Measurements from ENCODE around the gene RTN4RL1.
"Not testable (repeated sequence)": the region's sequence is repeated elsewhere in the genome, so short reads cannot be mapped to it uniquely, and the experiment has no call there.

The RTN4RL1 gene

DNA sequence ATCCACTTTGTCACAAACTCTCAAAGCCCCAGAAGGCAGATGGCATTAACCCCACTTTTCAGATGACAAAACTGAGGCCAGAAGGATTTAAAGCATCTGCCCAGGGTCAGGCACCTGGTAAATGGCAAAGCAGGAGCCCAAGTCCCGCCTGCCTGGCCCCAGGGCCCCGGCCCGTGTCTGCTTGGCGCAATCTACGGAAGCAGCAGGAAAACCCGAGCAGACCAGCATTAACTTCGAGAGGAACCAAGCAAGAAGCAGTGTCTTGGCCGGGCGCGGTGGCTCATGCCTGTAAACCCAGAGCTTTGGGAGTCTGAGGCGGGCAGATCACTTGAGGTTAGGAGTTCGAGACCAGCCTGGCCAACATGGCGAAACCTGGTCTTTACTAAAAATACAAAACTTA, 21.6 kb downstream of the RTN4RL1 start:
- no peak for DNase-seq (ENCODE audit: low spot score)

DNA sequence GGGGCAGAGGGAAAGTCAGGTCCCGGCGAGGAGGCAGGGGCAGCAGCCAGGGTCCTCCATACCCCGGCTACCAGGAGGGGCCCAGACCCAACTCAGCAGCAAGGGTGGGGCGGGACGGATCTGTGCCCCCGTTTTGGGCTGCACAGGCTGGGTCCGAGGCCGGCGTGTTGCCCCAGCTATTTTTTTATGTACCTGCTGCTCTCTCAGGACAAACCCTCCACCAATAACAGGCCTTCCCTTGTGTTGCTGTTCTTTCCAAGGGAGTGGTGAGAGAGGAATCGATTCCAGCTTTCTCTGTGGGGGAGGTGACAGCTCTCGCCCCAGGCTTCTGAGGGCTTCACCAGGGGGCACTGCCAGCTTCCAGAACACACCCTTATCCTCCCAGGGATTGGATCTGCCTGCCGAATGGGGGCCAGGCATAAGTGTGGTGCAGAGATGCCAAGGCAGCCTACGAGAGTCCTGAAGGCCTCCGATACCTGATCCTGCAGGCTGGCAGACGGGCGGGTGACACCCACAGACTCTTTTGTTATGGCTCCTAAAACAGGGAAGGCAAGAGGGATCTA, 22.3 kb downstream of the RTN4RL1 start:
- no peak for DNase-seq (ENCODE audit: low spot score)

DNA sequence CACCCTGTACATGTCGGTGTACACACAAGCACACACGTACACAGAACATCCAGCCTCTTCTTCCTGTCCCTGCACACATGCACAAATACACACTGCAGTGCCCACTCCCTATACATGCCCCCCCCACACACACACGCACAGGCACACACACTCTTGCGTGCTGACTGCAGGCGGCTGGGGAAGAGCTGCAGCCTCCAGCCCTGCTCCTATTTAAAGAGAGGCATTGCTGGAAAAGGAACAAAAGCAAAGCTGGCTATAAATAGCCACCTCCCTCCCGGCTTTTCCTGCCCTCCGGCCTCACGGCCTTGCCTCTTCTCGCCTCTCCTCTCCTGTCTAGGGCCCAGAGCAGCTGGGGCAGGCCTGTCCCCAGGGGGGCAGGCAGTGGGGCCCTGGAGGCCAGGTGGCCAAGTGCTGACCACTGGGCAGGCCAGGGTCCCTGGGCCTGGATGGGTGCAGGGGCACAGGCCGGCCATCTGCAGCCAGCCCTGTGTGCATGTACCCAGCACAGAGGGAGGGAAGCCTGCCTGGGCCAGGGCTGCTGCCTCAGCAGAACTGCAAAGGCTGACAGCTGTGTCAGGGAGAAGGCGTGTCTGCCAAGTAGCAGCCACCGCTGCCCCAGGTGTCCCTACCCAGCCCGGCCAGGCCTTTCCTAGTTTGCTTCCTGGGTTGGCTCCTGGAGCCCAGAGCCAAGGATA, 25.4 kb downstream of the RTN4RL1 start:
- peak; percentile 55 for DNase-seq (ENCODE audit: low spot score)

DNA sequence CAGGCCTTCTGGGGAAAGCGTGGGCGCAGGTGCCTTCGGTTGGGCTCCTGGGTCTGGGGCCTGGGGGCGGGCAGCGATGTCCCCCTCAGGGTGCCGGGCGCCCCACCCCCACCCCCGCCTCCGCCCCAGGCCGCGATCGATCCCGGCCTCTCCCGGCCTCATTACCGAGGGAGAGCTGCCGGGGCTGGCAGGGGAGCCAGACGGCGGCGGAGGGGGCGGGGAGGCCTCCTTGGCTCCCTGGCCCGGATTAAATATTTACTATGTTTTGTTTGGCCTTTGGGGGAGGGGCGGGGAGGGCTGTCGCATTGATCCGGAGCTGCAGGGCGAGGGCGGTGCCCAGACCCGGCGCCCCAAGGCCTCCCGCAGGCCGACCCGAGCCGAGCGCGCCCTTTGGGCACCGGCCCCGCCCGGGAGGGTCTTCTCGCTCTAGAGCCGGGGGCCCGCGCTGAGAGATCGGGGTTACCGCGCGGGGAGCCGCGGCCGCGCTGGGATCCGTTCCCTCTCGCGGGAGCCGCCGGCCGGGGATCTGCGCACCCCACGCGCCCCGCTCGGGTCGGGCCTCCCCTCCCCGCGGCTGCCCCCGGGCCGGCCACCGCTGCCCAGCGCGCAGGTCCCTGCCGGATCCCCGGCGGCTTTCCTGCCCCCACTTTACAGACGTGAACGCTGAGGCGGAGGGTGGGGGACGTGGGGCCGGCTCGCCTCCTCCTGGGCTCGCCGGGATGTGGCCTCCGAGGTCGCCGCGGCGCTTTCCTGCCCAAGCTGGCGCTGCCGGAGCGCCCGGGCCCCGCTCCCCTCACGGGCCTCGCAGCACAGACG, 27.0 kb downstream of the RTN4RL1 start:
- DNase-seq (ENCODE audit: low spot score) = no peak

DNA sequence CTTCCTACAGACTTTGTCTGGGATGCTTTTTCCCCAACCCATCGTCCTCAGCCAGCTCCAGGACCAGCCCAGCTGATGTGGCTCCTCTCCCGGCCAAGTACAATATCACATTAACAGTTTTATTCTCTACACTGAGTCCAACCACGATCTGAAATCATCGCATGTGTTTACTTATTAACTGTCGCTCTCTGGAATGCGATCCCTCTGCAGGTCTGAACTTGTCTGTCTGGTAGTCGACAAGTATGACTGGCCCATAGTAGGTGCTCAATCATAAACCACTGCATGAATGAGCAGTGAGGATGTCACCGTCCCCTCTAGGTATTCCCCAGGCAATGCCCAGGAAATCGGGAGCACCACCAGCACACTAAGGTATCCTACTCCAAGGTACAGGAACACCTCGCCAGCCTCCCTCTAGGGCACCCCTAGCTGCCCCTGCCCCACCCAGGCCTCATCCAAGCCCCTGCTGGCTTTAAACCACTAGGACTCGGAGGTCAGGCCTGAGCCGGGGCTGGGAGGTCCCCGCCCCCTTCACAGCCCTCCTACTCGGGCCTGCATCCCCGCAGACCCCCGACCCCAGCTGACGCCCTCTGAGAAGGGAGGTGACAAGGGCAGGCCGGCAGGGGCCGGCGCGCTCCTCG, 27.7 kb downstream of the RTN4RL1 start:
- DNase-seq (ENCODE audit: low spot score) = no peak

DNA sequence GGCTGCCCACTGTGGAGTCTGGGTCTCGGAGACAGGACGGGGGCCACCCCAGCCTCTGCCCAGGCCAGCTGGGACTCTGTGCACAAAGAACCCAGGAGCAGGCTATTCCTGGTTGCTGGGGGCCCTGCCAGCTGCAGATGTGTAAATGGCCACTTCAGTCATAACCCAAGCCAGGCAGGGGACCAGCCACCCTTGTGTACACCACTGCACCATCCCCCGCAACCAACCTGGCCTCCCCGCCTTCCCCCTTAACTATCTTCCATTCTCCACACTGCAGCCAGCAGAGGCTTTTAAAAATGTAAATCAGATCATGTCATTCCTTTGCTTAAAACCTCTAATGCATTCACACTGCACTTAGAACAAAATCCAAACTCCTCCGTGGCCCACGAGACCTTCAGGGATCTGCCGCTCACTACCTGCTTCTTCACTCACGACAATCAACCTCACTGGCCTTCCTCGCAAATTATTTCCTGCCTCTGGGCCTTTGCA, 28.3 kb downstream of the RTN4RL1 start:
- DNase-seq (ENCODE audit: low spot score) = no peak

DNA sequence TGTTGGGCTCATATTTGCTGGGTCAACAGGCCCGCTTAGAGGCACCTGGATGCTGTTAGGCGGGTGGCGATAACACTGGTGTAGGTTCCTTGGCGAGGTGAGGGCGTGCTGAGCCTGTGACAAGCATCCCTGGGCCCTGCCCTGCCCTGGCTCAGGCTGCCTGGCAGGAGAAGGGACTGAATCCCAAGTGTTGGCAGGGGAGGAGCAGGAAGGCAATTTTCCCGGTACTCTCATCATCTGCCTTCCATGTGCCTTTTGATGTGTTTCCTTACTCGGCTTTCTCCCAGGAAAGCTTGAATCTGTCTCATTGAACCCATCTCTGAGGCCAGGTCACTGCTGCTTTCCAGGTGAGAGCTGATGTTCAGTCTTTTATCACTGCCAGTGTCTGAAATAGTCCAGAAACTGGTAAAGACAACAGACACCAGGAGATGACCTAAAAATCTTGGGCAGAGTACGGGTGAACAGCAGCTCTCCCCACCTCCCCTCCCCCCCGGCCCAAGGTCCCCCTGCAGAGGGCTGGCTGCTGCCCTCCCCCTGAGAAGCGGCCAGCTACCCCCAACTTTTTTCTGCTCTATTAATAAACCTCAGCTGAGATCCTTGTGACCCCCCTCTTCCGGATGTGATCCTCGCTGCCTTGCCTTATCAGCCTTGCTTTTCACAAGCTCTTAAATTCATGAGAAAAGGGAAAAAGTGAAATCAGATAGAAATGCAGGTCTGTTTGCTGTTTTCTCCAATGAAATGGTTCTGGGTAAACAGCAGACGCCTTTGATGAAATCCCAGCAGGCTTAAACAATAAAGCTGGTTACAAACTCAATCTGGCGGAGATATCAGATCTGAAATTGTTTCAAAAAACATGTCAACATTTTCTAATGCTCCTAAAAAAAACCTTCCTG, 29.0 kb downstream of the RTN4RL1 start:
- no peak for DNase-seq (ENCODE audit: low spot score)

DNA sequence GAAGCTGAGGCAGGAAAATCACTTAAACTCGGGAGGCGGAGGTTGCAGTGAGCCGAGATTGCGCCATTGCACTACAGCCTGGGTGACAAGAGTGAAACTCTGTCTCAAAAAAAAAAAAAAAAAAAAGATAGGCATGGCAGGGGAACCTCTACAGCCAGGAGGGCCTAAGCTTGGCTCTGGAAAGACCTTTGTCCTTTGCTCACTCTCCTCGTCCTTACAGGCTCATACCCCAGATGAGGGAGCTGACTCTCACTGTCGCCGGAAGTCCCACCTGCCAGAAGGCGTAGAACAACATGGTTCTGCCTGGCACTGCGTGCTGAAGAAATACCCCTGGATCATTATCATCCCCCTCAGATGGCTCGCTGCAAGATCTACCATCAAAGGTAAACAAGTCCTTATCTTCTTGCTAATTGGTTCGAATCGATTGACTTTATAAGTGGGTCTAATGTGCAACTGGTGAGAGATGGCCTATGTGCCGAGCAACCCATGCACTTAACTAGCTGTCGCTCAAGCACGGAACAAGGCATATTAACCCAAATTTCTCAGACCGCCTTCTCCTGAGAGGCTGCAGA, 29.7 kb downstream of the RTN4RL1 start:
- DNase-seq (ENCODE audit: low spot score) = no peak

DNA sequence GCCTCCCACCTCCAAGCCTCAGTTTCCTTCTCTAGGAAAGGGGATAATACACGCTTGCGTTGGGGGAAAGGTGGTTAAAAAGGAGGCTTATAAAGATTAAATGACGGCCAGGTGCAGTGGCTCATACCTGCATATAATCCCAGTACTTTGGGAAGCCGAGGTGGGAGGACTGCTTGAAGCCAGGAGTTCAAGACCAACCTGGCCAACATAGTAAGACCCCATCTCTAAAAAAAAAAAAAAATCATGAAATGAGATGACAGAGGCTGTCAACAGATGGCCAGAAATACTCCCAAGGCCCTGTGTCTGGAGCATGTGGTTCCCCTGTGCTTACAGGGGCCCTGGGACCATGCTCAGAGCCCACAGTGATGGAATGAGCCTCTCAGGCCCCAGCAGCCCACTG, 30.4 kb downstream of the RTN4RL1 start:
- no peak for DNase-seq (ENCODE audit: low spot score)

DNA sequence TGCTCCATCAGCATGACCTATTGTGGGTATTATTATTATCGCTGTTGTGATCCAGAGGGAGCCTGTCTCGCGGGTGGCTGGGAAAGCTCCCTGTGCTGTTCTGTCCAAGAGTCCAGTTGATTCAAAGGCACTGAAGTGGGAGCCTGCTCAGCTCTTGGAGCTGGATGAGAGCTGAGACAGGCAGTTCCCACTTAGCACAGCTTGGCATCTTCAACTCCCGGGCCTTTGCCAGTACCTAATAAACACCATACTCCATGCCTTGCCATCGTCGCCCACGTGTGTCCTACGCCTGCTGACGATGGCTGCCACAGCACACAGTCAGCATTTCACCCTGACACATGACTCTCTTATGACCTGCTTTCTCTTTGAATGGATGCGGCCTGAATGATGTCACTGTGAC, 32.6 kb downstream of the RTN4RL1 start:
- DNase-seq (ENCODE audit: low spot score) = no peak

DNA sequence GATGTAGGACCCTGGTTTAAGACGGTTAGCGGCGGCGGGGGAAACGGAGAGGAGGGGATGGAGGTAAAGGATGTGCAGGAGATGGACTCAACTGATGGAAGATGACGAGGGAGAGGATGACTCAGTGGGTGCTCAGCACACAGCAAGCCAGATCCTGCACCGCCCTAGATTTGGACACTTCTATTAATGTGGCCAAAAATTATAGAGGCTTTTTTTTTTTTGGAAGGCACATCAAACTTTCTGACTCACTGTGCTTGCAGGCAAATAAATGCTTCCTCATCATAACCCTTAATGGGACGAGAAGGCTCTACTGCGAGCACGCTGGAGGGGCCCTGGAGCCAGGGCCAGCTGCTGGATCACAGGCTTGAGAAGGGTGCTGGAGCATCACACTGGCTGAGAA, 36.0 kb downstream of the RTN4RL1 start:
- no peak for DNase-seq (ENCODE audit: low spot score)

DNA sequence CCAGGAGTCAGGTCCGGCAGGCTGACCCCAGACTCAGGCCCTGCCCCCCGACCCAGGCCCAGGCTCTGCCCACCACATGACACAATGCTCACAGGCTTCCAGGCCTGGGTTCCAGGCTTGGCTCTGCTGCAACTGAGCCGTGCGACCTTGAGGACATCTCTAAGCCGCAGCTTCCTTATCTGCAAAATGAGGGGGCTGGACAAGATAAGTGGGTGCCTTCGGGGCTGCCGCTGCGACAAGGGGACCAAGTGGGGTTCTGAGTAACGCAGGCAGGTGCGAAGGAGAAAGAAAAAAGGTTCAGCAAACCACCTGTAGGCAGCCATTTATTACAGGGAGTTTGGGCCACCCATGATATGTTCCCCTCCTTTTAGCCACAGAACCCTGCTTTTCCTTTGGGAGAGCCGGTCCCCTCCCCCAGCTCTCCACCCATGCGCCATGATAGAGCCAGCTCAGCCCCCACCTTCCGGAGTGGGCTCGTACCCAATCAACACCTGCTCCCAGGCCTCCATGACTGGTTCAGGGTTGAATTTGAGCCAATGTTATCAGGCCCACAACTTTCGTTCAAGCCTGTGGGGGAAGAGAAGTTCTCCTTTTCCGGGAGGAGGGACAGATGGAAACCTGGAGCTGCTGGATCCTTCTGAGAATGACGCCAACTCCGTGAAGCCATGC, 38.2 kb downstream of the RTN4RL1 start:
- no peak for DNase-seq (ENCODE audit: low spot score)

DNA sequence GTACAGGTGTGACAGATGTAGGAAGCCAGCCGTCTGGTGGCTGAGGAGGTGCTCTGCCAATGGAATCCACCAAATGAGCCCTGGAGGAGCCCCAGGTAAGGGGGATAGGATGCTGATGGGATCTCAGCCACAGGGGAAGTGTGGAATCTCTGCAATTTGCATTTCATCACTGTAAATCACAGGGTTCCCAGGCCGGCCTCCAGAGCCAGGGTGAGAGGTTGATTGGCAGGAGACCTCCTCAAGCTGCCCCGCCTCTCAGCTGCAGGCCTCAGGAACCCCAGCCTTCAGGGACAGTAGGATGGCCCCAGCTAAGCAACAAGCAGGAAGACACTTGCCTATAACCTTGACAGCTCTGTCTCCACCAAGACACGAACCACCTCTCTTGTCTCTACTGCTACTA, 39.4 kb downstream of the RTN4RL1 start:
- DNase-seq (ENCODE audit: low spot score) = no peak

DNA sequence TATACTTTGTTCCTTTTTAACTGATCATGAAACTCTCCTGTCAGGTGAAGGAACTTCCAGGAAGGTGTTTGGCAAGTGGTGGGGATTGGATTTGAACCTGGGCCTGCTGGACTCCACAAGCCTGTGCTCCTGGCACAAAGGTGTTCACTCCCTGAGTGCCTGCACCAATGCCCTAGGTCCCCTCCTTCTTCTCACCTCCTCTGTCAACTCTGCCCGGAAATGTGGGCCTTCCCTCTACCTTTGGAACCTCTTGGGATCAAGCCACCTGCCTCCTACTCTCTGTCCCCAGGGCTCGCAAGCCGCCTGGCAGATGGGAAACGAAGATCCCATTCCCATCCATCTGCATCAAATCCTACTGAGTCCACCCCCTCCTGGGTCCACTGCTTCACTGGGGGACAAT, 40.0 kb downstream of the RTN4RL1 start:
- DNase-seq (ENCODE audit: low spot score) = no peak

DNA sequence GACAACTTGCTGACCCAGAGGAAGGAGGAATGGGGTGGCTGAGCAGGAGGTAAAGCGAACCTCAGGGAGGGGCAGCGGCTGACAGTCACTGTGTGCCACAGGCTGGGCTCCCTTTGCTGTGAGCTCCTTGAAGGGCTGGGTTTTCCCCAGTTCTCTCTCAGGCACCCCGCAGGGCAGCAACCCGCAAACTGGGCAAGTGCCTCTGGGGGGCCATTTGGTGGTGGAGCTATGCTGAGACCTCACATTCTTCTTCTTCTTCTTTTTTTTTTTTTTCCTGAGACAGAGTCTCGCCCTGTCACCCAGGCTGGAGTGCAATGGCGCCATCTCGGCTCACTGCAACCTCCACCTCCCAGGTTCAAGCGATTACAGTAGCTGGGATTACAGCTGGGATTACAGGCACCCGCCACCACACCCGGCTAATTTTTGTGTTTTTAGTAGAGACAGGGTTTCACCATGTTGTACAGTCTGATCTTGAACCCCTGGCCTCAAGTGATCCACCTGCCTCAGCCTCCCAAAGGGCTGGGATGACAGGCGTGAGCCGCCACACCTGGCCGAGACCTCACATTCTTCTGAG, 42.3 kb downstream of the RTN4RL1 start:
- not testable (repeated sequence) for DNase-seq (ENCODE audit: low spot score)

DNA sequence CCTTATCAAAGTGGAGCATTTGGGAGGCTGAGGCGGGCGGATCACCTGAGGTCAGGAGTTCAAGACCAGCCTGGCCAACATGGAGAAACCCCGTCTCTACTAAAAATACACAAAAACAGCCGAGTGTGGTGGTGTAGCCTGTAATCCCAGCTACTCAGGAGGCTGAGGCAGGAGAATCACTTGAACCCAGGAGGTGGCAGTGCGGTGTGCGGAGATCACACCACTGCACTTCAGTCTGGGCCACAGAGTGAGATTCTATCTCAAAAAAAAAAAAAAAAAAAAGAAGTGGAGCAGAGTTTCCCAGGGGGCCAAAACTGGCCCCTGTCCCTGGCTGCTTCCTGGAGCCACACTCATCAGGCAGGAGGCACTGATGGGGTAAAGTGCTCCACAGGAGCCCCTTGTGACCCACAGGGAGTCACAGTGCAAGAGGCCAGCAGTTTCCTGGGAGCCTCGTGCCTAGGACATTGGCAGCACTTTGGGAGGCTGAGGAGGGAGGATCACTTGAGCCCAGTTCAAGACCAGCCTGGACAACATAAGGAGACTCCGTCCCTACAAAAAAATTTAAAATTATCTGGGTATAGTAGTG, 44.4 kb downstream of the RTN4RL1 start:
- no peak for DNase-seq (ENCODE audit: low spot score)

DNA sequence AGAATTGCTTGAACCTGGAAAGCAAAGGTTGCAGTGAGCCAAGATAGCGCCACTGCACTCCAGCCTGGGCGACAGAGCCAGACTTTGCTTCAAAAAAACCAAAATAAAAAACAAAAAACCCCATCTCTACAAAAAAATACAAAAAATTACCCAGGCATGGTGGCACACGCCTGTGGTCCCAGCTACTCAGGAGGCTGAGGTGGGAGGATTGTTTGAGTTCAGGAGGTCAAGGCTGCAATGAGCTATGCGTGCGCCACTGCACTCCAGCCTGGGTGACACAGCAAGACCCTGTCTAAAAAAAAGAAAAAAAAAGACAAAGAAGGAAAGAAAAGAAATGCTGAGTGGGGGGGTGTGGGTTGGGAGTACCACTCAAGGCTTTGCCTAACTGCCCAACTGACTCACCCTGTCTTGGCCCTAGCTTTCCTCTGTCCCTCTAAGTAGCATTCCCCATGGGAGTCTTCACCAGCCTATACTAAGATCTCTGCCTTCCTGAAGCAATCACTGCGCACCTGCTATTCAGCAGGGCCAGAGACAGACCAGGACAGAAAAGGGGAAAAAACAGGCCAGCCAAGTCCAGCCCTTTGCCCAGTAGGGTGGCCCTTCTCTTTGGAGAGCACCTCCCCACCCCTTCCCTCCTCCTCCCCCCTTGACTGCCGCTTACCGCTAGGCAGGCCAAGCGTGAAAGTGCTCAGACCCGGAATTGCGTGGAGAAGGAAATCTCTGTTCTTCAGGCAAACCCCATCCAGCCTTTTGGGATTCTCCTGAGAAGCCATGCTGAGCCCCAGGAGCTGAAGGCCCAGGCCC, 45.8 kb downstream of the RTN4RL1 start:
- no peak for DNase-seq (ENCODE audit: low spot score)

DNA sequence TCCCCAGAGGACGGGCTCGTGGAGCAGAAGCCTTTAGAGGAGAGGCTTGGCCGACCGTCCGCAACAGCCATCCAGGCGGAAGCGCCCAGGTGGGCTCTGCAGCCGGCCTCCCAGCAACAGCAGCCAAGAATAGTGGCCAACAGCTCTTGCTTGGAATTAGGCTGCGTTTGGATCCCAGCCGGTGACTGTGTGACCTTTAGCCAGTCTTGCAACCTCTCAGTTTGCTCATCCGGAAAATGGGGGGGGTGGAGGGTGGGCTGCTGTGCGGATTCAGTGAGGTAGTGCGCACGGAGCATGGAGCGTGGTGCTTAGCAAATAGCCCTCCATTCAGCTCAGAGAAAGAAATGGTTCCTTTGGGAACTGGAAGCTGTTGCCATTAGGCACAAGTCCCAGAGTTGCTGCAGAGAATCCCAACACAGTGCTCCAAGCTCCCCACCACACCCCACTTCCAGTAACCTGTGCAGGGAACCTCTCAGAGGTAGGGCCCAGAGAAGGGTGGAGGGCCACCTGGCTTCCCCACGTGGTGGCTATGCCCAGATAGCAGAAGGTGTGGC, 46.7 kb downstream of the RTN4RL1 start:
- no peak for DNase-seq (ENCODE audit: low spot score)
